Measurements from ENCODE around the gene TDRD3. TPM values are rescaled to one million over a fixed set of nuclear protein-coding genes. Genes with fewer than 3 reads are reported as not detected.

TDRD3 gene
- total RNA-seq, 1 donor from 2014 or later = 28.5 TPM

DNA sequence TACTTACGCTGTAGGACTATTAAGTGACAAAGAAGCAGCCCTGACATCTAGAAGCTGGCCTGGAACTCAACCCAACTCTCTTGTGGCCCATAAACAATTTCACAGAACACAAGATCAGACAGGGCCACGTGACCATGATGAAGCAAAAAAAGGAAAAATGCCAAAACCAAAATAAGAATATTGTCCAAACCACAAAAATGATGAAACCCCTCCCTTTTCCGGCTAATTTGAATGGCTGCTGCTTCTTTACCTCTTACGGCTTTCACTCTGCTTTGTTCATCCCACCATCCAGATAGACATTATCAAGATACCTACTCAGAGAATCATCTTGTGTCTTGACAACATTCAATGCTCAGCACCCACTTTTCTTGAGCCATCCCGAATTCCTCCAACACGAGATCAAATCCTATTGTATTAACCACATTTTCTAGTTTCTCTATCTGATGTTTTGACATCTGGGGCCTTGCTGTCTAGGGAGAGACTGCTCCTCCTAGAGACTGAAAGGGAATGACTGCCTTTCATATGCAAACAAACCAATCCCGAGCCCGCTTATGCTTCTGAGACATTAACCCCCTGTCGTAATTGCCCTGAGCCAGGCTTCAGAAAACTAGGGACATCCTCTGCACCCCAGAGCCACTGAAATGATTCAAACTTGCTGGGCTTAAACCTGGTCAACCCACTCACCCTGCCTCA, 186.3 kb downstream of the TDRD3 start:
- no peaks in the 10 kb centered on the region for H3K27me3 Mint-ChIP-seq
- H3K9me3 Mint-ChIP-seq (ENCODE audit: low read depth) = peaks cover 12% of the 10 kb centered on the region
- TF ChIP-seq CTCF (IDR thresholded peaks at IDR 0.05; ENCODE audit: unreplicated experiment) = no peak
- no peaks in the 10 kb centered on the region for H3K36me3 Mint-ChIP-seq (ENCODE audit: insufficient read depth)
- no peak for DNase-seq (ENCODE audit: low spot score, unreplicated experiment)
- H3K27ac Mint-ChIP-seq = no peak overlapping the region
- no peak overlapping the region for H3K4me3 Mint-ChIP-seq (ENCODE audit: low read depth)
- H3K4me1 Mint-ChIP-seq (ENCODE audit: low read depth) = no peaks in the 10 kb centered on the region

DNA sequence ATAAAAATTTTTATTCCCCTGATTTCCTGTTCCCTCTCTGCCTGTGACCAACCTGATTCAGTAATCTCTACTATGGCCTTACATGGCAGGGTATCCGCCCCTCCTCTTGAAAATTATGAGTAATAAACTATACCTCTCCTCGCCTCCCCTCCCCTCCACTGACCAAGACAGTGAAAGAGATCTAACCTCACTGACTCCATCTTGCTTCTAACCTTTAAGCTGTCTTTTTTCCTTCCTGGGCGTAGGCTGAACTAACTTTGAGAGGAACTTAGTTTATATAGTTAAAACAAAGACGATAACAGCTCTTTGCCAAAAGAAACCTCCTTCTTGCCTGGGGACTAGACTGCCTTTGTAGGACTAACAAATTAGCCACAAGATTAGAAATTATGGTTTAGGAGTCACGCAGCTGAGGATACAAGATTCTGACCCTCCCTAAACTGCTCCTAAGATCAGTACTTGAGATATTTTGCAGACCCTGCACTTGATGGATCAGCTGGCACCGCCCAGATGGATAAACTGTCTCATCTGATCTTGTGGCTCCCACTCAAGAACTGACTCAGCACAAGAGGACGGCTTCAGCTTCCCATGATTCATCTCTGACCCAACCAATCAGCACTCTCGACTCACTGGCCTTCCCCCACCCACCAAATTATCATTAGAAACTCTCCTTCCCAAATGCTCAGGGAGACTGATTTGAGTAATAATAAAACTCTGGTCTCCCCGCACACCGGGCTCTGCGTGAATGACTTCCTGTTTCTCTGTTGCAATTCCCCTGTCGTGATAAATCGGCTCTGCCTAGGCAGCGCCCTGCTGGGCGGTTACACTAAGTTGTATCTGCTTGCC, 187.1 kb downstream of the TDRD3 start:
- no peak for DNase-seq (ENCODE audit: low spot score, unreplicated experiment)
- no peak for TF ChIP-seq CTCF (IDR thresholded peaks at IDR 0.05; ENCODE audit: unreplicated experiment)
- no peaks in the 10 kb centered on the region for H3K36me3 Mint-ChIP-seq (ENCODE audit: insufficient read depth)
- no peak overlapping the region for H3K27ac Mint-ChIP-seq
- no peaks in the 10 kb centered on the region for H3K4me1 Mint-ChIP-seq (ENCODE audit: low read depth)
- no peak overlapping the region for H3K4me3 Mint-ChIP-seq (ENCODE audit: low read depth)
- H3K27me3 Mint-ChIP-seq = no peaks in the 10 kb centered on the region
- H3K9me3 Mint-ChIP-seq (ENCODE audit: low read depth) = peaks cover 12% of the 10 kb centered on the region

DNA sequence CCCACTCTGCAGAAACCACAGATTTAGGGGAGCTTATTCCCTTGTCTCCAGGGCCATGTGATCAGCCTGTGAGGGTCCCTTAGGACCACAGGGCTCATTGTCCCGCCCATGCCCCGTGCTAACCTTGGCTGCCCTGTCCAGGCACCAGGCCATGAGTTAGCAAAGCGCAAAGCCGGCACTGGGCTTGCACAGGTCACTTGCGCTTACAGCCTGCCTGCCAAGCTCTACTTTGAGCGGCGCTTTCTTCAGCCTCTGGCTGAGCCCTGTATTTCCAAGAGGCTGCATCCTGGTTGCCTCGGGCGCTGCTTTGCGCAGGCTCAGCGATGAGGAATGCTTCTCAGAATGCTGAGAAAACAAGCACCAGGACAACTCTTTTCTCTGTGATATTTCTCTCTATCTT, 188.0 kb downstream of the TDRD3 start:
- Mint-ChIP-seq H3K4me1 (ENCODE audit: low read depth) (no peaks in the 10 kb centered on the region), H3K9me3 (ENCODE audit: low read depth) (peaks cover 12% of the 10 kb centered on the region), H3K36me3 (ENCODE audit: insufficient read depth) (no peaks in the 10 kb centered on the region), H3K4me3 (ENCODE audit: low read depth) (peak overlapping the region; percentile 35), H3K27ac (no peak overlapping the region), H3K27me3 (no peaks in the 10 kb centered on the region)
- no peak for TF ChIP-seq CTCF (IDR thresholded peaks at IDR 0.05; ENCODE audit: unreplicated experiment)
- DNase-seq (ENCODE audit: low spot score, unreplicated experiment) = no peak

DNA sequence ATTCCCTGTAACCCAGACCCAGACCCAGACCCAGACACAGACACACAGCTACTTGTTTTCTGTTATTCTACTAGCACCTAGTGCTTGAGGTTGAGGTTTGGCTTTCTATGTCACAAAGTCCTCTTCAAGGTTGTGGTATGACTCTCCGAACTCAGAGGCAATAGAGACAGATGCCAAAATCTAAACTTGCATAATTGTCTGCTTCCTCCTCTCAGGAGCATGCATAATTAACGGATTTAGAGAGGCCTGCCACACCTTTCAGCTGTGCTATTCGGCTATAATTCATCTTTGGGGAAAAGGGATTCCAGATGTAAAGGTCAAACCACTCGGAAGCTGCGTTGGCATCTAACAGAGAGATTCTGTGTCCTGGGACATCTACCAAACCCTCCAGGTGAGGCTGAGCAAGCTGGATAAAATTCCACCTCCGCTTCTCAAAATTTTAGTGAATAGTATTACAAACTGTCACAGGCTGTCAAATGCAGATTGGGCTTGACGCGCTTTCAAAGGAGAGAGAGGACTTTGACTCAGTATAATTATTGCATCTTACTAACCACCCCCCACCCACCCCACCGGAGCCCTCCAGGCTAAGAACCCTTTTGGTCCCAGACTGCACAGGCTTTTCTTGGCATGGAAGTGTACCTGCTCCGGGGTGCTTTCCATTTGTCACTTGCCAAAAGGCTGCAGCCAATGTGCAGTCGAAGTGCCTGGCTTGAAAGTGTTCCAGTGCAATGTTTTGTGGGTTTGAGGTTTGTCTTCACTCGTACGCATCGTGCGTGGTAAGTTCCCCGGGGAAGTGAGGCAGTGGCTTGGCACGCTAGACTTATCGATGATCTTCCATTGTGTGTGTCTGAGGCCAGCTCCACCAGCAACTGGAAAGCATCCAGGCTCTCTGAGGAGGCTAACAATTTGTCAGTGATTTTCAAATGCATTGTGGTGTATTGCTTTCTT, 194.1 kb downstream of the TDRD3 start:
- no peak for DNase-seq (ENCODE audit: low spot score, unreplicated experiment)
- Mint-ChIP-seq H3K27ac (no peak overlapping the region), H3K27me3 (no peaks in the 10 kb centered on the region), H3K4me3 (ENCODE audit: low read depth) (no peak overlapping the region), H3K36me3 (ENCODE audit: insufficient read depth) (no peaks in the 10 kb centered on the region), H3K4me1 (ENCODE audit: low read depth) (no peaks in the 10 kb centered on the region), H3K9me3 (ENCODE audit: low read depth) (peaks cover 3% of the 10 kb centered on the region)
- TF ChIP-seq CTCF (IDR thresholded peaks at IDR 0.05; ENCODE audit: unreplicated experiment) = no peak

DNA sequence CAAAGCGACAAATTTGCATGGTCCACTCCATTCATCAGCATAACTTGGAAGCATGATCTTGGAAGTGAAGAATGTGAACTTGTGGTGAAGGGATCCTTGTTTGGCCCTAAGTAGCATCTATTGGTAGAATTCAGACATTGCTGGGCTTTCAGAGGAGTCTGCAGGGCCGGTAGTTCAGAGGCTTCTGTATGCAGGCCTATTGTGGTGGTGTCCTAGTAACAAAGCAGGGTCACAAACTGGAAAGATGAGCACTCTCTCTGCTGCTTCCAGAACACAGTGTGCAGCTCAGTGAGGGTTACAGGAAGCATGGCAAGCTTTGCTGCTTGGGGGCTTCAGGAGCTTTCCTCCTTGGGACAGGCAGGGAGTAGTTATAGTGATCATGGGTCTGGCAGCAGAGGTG, 206.0 kb downstream of the TDRD3 start:
- no peaks in the 10 kb centered on the region for H3K36me3 Mint-ChIP-seq (ENCODE audit: insufficient read depth)
- TF ChIP-seq CTCF (IDR thresholded peaks at IDR 0.05; ENCODE audit: unreplicated experiment) = no peak
- H3K9me3 Mint-ChIP-seq (ENCODE audit: low read depth) = no peaks in the 10 kb centered on the region
- H3K4me1 Mint-ChIP-seq (ENCODE audit: low read depth) = no peaks in the 10 kb centered on the region
- H3K4me3 Mint-ChIP-seq (ENCODE audit: low read depth) = no peak overlapping the region
- H3K27ac Mint-ChIP-seq = no peak overlapping the region
- no peaks in the 10 kb centered on the region for H3K27me3 Mint-ChIP-seq
- no peak for DNase-seq (ENCODE audit: low spot score, unreplicated experiment)
